ENCODE data around the gene ADCY1.
"Not testable (repeated sequence)": the region's sequence is repeated elsewhere in the genome, so short reads cannot be mapped to it uniquely, and the experiment has no call there.

ADCY1 gene

DNA sequence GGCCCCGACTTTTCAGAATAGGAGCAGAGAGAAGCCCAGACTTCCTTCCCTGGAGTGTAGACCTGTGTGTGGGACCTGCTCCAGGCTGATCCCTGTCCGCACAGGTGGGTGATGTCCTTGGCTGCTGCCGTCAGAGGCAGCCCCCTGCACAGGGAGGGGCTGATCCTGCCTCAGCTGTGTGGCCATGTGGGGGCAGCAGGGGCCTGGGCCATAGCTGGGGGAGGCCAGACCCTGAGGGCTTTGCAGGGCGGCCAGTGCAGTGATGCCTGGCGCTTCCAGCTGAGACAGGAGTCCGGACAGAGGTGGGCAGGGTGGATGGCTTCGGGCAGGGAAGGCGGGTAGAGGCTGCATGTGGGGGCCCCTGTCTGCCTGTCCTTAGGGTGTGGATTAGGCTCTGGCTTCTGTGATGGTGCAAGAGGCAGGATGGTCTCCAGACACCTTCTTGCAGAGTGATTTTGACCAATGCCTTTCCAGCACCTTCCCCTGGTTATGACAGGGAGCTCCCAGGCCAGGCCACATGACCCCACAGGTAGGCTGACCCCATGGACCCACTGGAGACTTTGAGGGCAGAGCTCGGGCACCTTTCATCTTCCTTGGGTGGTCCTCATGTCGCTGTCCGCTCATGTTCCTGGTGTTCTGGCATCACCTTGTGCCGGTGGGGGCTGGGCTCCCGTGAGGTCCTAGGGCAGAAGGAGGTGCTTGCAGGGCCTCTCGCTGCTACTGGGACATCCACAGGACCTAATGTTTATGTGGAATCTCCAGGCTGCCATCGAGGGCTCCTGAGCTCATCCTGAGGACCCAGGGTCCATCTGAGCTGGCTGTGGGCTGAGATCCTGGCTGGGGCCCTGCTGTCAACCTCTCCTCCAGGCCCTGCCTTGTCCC, 141.5 kb downstream of the ADCY1 start:
- no peak for DNase-seq

DNA sequence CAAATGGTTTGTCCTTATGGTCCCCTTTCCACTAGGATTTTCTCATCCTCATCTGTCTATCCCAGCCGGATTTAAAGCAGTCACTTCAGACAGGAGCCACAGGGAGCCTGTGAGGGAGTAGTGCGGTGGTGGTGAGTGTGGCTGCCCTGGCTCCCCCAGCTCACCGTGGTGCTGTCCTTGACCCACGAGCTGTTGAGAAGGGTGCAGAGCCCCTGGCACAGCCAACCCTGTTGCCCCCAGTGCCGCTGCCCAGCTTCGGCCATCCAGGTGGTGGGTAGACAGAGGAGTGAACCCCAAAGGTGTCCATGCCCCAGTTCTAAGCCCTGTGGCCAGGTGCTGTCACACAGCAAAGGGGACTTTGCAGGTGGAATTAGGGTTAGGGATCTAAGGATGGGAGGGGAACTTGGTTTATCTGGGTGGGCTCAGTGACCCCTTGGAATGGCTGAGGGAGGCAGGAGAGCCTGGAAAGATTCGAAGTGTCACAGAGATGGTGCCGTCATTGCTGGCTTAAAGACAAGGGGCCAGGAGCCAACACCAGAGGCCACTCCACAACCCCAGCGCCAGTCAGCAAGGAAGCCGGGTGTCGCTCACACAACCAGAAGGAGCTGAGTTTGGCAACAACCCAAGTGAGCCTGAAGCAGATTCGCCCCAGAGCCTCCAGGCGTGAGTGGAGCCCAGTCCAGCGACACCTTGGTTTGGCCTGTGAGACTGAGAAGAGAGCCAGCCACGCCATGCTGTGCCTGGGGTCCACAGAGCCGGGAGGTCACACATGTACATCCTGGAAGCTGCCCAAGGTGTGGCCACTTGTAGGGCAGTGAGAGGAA, 142.4 kb downstream of the ADCY1 start:
- no peak for DNase-seq

DNA sequence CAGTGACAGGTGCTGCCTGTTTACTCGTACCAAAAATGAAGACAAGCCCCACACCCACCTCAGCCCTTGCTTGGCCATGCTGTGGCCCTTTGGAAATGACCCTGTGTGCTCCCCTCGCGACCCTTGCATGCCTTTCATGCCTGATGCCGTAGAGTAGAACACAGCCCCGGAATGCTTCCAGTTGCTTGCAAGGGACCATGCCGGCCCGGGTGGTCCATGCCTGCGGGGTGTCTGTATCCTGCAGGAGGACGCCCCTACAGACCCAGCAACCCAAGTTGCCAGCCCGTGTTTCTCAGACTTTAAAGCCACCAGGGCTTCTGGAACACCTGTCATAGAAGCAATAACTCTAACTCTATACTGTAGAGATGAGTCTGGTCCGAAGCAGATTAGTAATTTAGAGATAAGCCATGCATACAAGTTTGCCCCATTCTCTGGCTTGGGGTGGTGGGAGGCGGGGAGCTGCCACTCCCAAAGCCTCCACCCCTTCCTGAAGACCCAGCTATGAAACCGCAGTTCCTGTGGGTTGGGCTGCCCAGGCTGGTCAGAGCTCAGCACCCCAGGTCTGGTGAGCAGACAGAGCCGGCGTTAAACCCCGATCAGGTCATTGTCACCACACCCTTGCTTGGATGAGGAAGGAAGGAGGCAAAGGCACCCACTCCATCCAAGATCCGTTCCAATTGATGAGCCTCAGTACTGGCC, 143.5 kb downstream of the ADCY1 start:
- DNase-seq: no peak

DNA sequence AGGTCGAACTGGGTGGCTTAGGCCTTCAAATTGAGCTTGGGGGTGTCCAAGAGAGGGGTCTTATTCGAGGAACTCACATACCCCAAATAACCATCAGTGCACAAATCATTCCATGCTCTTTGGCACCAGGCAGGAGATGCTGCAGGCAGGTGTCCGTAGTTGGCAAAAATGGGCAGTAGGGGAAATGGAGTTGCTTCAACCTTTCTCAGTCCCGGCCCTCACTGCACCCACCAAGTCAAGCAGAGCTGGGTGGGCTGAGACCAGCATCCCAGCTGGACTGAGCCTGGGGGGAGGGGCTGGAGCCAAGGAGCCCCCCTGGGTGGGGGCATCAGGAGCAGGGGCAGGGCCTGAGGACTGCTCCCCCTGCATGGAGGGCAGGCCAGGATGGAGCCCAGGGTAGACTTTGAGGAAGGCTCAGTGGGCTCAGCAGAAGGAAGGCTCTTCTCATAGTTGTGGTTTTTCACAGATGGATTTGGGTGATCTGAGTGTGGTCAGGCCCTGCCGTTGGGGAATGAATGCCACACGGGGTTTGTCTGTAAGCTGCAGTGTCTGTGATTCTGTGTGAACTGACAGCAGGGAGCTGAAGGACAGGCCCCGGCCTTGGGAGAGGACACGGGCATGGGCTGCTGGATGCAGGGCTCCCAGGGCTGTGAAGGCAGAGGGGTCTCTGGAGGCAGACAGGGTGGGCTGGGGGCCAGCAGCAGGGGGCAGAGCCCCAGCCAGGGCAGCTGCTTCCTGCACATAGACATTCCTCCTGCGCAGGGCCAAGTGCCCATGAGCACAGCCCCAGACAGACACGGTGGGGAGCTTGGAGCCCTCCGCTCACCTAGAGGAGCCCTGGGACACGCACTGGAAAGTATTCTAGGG, 144.5 kb downstream of the ADCY1 start:
- DNase-seq: no peak

DNA sequence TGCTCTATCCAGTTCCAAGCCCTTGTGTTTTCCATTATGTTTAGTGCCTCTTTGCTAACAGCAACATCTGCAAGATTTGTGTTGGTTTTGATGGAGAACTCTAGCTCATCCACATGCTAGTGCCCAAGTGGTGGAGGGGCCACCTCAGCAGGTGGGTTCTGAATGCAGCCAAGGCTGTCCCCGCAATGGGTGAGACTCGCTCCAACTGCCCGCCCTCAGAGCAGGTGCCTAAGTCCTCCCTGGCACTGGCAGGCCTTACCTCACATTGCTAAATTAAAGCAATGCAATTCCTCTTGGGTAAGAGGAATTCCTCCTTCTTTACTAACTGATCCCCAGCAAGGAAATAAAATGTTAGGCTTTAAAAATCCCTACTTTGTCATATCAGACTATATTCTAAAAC, 146.8 kb downstream of the ADCY1 start:
- DNase-seq: no peak

DNA sequence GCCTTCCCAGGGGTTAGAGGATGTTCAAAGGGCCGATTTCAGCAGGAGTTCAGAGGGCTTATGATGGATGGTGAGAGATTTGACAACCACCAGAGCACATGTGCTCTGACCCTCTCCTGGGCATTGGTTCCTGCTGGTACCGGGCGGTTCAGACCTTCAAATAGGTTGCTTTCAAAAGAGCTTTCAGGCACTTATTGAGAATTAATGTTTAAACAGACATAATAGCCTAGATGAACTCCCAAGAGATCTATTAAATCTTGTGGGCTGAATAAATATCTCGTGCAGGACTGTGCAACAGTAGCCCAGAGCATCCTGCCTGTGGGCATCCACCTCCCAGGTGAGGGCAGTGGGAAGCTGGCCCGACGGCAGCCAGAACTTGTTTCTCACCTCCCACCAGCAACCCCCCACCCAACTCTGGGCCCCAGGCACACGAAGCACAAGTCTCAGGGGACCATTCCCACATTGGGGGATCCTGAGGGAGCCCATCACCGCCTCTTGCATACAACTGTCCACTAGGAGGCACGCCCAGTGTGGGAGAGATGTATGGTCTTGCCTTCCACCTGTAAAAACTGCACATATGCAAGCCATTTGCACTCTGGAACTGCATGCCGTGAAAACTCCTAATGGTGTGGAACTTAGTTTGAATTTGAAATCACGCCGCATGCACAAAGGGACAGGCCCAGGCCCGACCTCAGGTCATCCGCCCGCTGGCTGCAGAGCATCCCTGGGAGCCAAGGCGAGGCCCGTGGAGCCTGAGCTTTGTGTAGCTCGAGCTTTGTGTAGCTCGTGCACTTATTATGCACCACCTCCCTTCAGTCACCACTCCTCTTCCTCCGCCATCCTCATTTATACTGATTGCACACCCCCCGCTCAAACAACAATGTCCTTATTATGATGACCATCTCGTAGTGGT, 147.8 kb downstream of the ADCY1 start:
- no peak for DNase-seq

DNA sequence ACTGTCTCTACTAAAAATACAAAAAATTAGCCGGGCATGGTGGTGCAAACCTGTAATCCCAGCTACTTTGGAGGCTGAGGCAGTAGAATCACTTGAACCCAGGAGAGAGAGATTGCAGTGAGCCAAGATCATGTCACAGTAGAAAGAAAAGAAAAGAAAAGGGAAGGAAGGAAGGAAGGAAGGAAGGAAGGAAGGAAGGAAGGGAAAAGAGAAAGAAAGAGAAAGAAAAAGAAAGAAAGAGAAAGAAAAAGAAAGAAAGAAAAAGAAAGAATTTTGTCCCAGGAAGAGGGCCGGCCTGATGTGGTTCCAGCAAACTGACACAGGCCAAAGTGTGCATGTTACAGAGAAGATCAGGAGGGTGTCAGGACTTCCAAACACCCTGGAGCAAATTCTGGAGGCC, 151.1 kb downstream of the ADCY1 start:
- not testable (repeated sequence) for DNase-seq

DNA sequence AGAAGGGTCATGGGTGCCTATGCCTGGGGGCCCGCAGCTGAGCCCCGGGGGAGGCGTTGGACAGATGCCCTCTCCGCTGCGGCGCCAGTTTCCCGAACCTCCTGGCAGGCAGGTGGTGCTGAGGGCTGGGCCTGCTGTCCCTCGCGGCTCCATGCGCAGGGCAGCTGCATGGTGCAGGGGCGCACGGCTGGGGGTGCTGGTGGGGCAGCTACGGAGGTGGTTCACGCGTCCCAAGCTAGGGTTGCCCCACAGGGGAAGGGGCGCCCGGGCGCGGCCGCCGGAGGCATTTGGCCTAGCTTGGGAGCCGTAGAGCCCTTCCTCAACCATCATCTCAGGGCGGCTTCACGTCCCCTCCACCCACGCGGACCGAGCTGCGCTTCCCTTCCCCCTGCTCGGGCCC, 152.7 kb downstream of the ADCY1 start:
- DNase-seq: no peak

DNA sequence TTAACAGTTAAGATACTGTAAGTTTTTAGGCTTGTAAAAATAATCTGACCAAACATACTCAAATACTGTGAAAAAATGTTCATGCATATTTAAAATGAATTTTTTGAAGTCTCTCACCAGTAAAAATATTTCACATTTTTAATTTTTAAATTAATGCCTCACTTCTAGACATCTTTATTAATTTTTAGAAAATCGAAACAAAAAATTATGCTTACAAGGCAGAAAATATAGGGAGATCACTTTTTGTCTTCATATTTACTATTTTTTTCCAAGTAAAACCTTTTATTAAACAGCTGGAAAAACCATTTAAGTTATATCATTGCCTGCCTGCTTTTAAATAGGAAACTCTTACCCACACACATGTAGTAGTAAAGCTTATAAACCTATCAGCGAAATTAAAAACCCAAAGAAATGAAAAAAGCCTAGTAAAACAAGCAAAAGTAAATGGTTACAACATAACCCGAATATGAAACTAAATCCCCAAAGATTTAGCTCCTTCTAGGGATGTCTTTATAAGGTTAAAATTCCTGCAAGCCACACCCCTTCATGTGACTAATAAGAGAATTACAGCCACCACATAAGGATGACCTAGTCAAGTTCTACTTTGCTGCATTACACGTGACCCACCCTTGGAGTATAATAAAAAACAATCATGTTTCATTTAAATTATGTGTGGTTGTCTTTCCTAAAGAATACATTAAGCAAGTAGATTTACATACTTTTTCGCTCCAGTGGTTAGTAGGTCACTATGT, 157.7 kb downstream of the ADCY1 start:
- not testable (repeated sequence) for DNase-seq

DNA sequence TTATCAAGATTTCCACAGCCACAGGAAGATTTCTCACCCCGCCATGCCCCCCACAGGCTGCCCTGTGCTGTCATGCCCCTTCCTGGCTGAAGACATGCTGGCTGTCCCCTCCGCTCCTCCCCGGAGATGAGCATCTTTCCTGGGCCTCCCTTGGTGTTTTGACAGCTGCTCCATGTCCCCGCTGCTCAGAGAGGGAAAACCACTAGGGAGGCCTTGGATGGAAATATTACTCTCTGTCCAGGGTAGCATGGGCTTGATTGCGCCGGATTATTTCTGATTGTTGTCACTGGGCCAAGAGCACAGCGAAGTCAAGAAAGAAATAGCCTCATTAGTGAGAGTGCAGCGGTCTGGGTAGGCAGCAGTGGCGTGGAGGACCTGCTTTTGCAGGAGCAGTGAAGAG, 164.8 kb downstream of the ADCY1 start:
- DNase-seq: not testable (repeated sequence)

DNA sequence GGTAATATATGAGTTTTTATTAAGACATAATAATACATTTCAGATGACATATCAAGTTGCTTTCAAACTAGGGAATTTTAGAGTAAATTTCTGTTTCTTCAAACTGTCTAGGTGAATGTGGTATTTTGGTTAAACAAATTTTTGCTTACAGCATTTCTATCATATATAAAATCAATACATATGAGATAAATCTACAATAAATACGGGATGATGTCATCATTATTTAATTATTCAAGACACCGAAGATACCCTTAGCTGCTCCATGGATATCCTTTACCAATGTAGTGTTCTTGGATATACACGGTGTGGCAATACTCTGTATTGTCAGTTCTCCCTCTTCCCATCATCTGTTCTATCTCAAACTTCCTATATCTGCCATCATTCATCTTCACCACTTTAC, 166.4 kb downstream of the ADCY1 start:
- not testable (repeated sequence) for DNase-seq

DNA sequence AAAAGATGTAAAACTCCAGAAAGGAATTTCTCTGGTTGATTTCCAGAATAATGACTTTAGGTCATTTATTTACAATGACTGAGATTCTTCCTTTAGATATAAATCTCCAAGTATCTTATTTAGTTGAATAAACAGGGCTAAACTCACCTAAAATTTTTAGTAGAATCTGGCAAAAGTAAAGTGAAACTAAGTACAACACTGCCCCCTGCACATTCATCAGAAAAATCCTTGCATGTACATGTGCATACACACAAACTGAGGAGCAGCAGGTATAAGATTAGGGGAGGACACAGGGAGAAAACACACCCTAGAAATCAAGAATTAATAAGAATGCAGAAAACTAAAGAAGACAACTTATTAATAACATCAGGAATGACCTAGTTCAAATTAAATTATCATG, 174.8 kb downstream of the ADCY1 start:
- not testable (repeated sequence) for DNase-seq

DNA sequence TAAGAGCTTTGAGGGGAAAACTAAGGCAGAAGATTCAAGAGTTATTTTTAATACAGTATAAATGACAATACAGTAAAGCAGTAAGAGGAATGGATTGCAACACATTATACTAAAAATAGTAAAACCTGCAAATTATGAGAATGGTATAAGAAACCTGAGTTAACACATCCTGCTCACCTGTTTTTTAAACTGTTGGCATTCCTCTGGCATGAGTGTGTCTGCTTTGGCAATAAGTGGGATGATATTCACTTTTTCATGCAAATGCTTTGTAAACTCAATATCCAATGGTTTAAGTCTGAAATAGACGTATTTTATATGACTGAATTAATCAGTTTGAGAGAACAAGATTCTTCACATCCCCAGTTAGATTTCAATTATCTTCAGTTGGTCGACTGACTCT, 177.2 kb downstream of the ADCY1 start:
- DNase-seq: not testable (repeated sequence)

DNA sequence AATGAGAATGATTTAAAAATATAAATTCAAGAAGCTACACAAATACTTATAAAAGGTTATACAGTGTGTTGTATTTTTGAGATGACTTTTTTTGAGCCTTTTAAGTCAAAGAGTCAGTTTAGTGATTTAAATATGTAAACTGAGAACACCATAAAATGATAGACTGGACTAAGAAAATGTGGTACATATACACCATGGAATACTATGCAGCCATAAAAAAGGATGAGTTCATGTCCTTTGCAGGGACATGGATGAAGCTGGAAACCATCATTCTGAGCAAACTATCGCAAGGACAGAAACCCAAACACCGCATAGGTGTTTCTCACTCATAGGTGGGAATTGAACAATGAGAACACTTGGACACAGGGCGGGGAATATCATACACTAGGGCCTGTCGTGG, 182.2 kb downstream of the ADCY1 start:
- DNase-seq: not testable (repeated sequence)

DNA sequence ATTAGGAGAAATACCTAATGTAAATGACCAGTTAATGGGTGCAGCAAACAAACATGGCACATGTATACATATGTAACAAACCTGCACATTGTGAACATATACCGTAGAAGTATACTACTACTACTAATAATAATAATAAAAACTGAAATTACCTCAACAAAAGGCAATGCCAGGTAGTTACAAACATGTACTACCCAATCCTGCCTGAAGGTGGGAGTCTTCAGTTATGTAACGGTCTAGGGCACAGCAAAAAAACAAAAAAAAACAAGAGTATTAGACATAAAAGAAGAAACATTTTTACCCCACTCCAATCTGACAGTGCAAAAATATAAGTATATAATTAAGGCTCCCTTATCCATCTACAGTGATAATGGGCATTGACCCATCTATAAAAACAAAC, 182.6 kb downstream of the ADCY1 start:
- DNase-seq: not testable (repeated sequence)

DNA sequence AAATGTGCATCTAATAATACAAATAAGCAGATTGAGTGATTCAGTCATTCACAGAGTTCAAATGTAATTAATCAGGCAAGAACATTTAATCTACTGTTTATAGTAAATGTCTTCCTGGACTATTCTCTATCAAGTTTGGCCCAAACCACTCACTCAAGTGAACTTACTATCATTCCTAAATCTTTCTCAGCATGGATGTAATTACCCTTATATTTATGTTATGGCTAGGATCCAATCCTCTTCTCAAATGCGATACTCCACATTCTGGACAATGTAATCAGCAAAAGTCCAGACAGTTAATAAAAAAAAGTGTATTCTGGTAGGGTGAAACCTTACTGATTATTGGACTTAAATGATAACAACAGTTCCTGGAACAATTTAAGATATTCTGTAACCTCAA, 185.3 kb downstream of the ADCY1 start:
- not testable (repeated sequence) for DNase-seq

DNA sequence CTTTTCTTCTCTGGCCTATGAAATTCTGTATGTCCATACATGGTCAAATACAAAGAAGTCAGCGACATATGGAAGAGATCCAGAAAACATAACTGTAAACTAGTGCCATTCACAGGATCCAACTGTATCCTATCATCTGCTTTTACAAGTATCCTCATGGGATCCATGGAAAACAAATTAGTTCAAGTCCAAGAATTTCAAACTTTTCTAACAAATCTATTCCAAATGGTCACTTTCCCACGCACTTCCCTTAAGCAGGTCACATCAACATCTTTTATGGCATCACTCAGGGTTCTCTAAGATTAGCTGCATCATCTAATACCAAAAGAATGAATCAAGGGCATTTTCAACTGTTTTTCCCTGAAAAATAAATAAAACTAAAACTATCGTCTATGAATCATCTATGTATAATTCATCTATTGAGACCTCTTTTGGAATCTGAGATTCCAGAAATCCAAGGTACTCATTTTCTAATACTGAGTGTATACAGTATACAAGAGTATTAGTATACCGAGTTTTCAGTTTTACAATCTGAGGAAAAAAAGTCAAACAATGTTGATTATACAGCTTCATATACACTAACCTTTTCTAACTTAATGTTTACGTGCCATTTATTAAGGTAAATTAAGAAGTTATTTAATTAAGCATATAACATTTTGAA, 187.5 kb downstream of the ADCY1 start:
- not testable (repeated sequence) for DNase-seq

DNA sequence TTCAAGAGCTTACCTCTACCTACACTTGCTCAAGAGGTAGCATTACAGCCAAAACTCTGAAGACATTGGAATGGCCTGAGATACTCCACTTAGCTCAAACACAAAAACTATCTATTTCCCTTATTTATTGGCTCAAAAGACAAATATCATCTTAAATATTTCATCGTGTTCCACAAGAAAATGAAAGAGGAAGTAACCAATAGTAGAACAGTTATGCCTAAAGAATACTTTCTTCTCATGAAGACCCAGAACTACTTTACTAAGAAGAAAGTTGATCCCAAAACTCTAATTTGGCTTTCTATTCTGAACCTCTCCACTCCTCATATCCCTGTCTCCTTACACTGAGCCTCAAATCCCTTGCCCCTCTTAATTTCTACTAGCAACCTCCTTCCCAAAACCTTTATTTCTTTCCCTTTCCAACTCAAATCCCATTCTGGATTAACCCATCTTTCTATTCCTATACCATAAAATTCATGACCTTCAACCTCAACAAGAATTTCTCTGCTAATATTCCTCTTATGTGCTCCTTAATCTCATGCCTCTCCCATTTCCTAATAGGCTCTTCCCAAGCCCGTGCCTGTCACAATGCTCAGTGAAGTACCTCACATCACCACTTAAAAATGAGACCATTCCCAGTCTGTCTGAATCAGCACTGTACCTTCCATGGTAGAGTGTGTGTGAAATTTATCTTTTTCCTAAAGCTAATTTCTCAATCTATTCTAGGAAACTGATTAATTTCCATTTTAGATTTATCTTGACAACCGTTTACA, 188.2 kb downstream of the ADCY1 start:
- DNase-seq: not testable (repeated sequence)
